NCI-H69 (cell line): Measurements from ENCODE around the gene TTC39B.

ENCODE experiments used
- DNase-seq: peaks from one replicate; lab custom pipeline; 2025; lab: John Stamatoyannopoulos, UW

The TTC39B gene

GRCh38 chr9:15132091-15132490 lies 174.9 kb downstream of the TTC39B start:
- no peak for DNase-seq

- no peak for DNase-seq
Observed at GRCh38 chr9:15131094-15131493, 175.9 kb downstream of the TTC39B start.

GRCh38 chr9:15127831-15128230 lies 179.2 kb downstream of the TTC39B start:
- no peak for DNase-seq

- DNase-seq, result peak; percentile 19
Observed at GRCh38 chr9:15121630-15122029, 185.4 kb downstream of the TTC39B start.

GRCh38 chr9:15116130-15116580 lies 190.9 kb downstream of the TTC39B start:
- DNase-seq, result peak; percentile 23

- no peak for DNase-seq
Observed at GRCh38 chr9:15115702-15116101, 191.3 kb downstream of the TTC39B start.

- no peak for DNase-seq
Observed at GRCh38 chr9:15115041-15115440, 192.0 kb downstream of the TTC39B start.
